ENCODE measurements around the gene CLMN.
A peak's percentile ranks its signal among the peaks of the same experiment; 100 is the strongest.
"Not testable (repeated sequence)": the region's sequence is repeated elsewhere in the genome, so short reads cannot be mapped to it uniquely, and the experiment has no call there.

Gene CLMN

GRCh38 chr14:95217391-95217900, 102.3 kb downstream of the CLMN start:
- no peak for DNase-seq (ENCODE audit: low read depth in 2 of 2)

DNA sequence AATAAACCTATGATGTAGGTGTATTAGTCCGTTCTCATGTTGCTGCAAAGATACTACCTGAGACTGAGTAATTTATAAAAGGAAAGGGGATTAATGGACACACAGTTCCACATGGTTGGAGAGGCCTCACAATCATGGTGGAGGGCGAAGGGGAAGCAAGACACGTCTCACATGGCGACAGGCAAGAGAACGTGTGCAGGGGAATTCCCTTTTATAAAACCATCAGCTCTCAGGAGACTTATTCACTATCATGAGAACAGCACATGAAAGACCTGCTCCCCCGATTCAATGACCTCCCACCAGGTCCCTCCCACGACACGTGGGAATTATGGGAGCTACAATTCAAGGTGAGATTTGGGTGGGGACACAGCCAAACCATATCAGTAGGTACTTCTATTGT, 103.7 kb downstream of the CLMN start:
- no peak for DNase-seq (ENCODE audit: low read depth in 2 of 2)

- no peak for DNase-seq (ENCODE audit: low read depth in 2 of 2)
These were observed 104.5 kb downstream of the CLMN start for GRCh38 chr14:95215094-95215725.

DNA sequence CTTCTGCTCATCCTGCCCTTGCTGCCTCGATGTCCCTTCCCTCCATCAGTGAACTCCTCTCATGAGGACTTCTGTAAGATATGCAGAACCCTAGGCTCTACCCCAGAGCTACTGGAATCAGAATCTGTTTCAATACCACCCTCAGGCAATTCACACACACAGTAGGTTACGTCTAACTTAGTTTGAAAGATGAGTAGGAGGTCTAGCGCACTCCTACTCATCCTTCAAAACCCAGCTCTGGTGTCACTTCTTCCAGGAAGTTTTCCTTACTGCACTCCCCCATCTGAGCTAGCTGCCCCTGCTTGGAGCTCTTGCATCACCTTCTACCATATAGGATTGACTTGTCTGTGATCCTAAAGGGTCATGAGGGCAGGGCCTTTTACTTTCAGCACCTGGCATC, 105.9 kb downstream of the CLMN start:
- DNase-seq (ENCODE audit: low read depth in 2 of 2): no peak

- DNase-seq (ENCODE audit: low read depth in 2 of 2): no peak
These were observed 107.8 kb downstream of the CLMN start for GRCh38 chr14:95211721-95212504.

DNA sequence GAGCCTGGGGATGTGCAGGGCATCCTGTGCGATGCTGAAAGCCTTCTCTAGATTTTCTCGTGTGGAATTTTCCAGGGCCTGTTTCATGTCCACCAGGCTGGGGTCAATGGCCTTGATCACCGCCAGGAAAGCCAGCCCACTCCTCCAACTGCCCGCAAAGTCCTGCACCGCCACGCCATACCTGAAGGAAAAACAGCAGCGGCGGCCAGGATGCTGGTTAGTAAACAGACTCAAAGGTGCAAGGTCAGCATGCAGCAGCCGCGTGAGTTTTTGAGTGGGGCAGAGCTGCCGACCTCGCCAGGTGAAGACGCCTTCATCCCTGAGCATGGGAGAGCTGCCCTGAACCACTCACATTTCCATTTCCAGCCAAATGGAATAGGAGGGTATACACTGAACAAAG, 109.0 kb downstream of the CLMN start:
- DNase-seq (ENCODE audit: low read depth in 2 of 2): no peak

GRCh38 chr14:95208598-95208997, 111.1 kb downstream of the CLMN start:
- DNase-seq (ENCODE audit: low read depth in 2 of 2): no peak

DNA sequence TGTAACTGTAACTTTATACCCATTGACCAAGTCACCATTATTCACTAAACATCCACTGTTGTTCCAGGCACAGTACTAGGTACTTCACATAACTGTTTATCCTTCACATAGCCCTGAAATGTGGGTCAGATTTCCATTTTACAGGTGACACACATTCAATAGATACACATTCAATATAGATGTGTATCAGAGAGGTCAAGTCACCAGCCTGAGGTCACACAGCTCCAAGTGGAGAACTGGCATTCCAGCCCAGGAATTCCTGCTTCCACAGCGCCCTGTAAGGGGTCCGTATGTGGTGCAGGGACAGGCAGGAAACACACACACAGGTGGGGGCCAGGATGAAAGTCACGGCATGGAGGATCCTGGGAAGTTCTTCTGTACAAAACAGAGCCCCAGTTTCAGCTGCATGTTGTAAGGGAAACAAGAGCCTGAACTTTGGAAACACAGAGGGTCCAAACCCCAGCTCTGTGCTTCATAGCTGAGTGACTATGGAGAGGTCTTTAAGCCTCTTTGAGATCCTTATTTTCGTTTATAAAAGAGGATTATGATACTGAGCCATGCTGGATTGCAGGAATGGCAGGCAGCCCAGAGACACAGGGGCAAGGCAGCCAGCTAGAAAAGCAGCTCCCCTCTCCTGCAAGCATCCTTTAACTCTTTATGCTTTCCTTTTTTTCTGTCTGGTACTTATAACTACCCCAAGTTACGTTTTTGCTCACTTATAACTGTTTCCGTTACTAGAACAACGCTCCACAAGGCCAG, 112.1 kb downstream of the CLMN start:
- no peak for DNase-seq (ENCODE audit: low read depth in 2 of 2)

GRCh38 chr14:95206534-95206933, 113.2 kb downstream of the CLMN start:
- DNase-seq (ENCODE audit: low read depth in 2 of 2): peak in 1 of 2 experiments; percentile 9

DNA sequence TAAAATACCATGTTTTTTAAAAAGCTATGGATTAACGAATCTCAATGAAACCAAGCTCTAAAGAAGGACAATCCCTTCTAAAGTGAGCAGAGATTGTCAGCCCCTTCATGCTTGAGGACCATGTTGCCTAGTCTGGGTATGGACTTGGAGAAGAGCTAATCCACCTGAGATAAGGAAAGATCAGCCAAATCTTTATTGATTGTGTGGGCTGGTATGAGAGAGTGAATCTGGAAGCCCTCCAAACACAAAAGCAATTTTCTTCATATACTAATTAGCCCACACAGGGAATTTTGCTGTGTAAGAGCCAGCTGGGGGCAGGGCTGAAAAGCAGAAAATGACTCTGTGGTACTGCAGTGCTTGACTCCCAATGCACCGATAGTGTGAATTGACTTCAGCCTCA, 115.0 kb downstream of the CLMN start:
- DNase-seq (ENCODE audit: low read depth in 2 of 2): no peak

- not testable (repeated sequence) for DNase-seq (ENCODE audit: low read depth in 2 of 2)
These were observed 118.0 kb downstream of the CLMN start for GRCh38 chr14:95201745-95202144.

DNA sequence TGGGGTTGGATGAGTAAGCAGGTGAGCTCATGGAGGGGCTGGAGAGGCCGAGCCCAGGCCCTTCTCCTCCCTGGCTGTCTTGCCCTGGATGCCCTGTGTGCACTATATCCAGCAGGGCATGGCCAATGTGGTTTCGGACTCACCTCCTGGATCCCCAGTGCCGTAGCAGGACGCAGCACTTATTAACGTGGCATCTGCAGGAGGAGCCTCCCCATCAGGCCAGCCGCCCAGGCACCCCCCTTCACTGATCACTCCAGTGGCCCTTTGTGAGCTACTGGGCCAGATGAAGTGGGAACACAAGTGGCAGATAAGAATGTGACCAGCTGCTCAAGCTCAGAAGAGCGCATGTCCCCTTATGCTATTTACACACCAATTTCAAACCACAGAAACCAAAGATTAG, 119.3 kb downstream of the CLMN start:
- DNase-seq (ENCODE audit: low read depth in 2 of 2): no peak

GRCh38 chr14:95199298-95199983, 120.3 kb downstream of the CLMN start:
- no peak for DNase-seq (ENCODE audit: low read depth in 2 of 2)

- no peak for DNase-seq (ENCODE audit: low read depth in 2 of 2)
These were observed 121.4 kb downstream of the CLMN start for GRCh38 chr14:95198320-95198719.

DNA sequence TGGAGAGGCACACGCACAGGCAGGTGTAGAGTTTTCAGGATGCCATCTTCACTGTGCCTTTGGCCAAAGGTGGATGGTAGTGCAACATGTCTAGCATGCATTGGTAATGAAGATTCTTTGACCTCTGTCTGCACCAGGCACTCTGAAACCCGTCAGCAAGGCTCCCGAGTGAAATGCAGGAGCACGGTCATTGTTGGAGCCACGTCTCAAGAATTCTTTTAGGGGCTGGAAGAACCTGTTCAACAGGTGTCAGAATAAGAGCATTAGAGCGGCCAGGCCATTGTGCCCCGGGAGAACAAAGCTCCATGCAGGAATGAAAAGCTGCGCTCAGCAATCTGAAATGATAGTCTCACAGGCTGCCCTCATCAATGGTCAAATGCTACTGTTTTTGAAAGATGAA, 122.2 kb downstream of the CLMN start:
- no peak for DNase-seq (ENCODE audit: low read depth in 2 of 2)

GRCh38 chr14:95196826-95197545, 122.7 kb downstream of the CLMN start:
- no peak for DNase-seq (ENCODE audit: low read depth in 2 of 2)

DNA sequence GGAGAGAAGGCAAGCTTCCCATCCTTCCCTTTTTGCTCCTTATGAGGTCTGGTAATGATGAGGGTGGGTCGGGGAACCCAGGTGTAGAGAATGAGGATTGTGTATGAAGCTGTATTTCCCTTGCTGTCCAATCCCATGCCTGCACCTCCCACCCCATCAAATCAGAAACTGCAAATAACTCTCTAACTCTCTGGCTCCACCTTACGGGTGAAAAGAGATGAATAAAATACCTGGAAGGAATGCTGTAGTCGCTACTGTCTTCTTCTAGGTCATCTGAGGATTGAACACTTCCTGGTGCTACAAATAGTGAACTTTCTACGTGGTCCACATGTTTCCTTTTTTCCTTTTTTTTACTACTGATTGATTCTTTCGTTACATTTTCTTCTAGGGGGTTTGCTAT, 123.4 kb downstream of the CLMN start:
- no peak for DNase-seq (ENCODE audit: low read depth in 2 of 2)

DNA sequence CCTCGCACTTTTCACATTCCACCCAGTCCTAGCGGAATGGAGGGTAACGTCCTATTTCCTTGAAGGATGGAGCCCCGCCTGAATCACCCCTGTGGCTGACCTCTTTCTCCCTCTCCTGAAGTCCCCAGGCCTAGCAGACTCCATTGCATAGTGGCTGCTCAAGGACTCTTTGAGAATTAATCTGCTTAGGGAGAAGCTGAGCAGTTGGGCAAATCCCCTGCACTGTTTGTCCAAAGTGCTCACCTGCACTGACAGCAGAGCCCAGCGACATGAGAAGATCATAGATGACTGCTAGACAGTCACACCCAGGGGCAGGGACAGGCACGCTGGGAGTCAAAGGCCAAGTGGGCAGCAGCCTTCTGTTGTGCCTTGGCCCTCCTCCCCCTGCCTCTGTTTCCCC, 124.7 kb downstream of the CLMN start:
- no peak for DNase-seq (ENCODE audit: low read depth in 2 of 2)

- no peak for DNase-seq (ENCODE audit: low read depth in 2 of 2)
These were observed 126.6 kb downstream of the CLMN start for GRCh38 chr14:95193081-95193480.

DNA sequence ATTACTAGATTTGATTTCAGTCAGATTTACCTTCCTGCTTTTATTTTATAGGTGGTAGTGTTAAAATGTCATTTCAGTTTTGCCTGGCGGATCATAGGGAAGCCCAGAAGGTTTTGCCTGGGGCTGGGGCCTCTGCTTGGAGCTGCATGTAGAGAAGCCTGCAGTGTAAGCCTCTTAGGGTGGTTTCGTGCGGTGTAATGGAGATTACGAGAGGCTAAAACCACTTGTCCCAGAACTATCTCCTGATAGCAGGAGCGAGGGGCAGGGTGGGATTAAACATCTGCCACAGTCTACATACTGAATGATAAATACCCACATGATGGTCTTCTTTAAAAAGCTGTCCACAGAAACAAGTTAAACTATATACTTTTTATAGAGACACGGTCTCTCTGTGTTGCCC, 127.4 kb downstream of the CLMN start:
- DNase-seq (ENCODE audit: low read depth in 2 of 2): no peak

DNA sequence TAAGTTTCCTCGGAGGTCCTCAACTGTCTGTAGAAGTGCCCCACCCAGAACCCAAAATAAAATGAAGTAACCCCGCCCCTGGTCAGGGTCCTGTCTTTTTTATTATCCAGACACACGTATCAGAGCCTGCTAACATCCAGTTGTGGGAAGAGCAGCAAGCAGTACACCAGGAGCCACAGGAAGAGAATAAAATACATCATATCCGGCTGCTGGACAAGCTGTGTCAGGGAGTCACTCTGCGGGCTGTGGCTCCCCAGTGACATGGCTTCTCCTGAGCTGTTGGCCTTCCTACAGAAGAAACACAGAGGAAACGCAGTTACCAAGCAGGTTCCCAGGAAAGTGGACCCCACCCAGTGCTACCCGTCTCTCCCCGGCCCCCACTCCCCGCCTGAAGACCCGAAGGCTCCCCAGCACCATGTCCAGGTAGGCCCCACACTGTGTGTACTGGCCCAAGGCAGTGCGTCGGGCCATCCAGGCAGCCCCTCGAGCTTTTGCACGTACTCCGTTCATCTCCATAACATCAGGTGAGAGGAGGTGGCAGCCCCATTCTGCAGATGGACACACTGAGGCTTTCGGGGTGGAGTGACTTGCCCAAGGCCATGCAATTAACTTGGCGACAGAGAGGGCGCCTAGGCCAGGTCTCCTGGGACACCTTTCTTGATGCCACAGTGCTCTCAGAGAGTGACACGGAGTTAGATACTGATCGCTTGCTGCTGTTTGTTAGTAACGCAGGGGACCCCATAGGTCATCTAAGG, 128.1 kb downstream of the CLMN start:
- DNase-seq (ENCODE audit: low read depth in 2 of 2): no peak

Data from fibroblast of skin of left biceps (primary cell).